Loucy (cell line): Measurements from ENCODE around the gene GPR55.
A peak's percentile ranks its signal among the peaks of the same experiment; 100 is the strongest.

Experiments used
- H2AFZ ChIP-seq: fragments of 200-600 bp; sonication (generic); 2 replicates; pipeline ENCODE4 v1.6.0; 2016; ENCODE audit warnings: antibody characterized with exemption, mild to moderate bottlenecking, low read length, moderate library complexity
- H3F3A ChIP-seq: fragments of 200-600 bp; 2 replicates; pipeline ENCODE4 v1.6.0; 2016; ENCODE audit warnings: antibody characterized with exemption, low read depth, mild to moderate bottlenecking
- H3K27me3 ChIP-seq: fragments of 200-600 bp; sonication (generic); 2 replicates; pipeline ENCODE4 v1.6.1; 2014; ENCODE audit warnings: low read length, mild to moderate bottlenecking; ENCODE audit not compliant: insufficient read depth, poor library complexity, severe bottlenecking
- H3K36me3 ChIP-seq: fragments of 200-600 bp; sonication (generic); 2 replicates; pipeline ENCODE4 v1.6.1; 2016; ENCODE audit warnings: low read length; ENCODE audit not compliant: insufficient read depth
- H3K4me1 ChIP-seq: fragments of 200-600 bp; sonication (generic); 2 replicates; pipeline ENCODE4 v1.5.1; 2014; ENCODE audit warnings: low read length, mild to moderate bottlenecking; ENCODE audit not compliant: insufficient read depth, poor library complexity, severe bottlenecking
- H3K4me2 ChIP-seq: fragments of 200-600 bp; sonication (generic); 2 replicates; pipeline ENCODE4 v1.6.0; 2014; ENCODE audit warnings: antibody characterized with exemption, low read length, low read depth, mild to moderate bottlenecking; ENCODE audit not compliant: poor library complexity, severe bottlenecking
- H3K4me3 ChIP-seq: fragments of 200-600 bp; sonication (generic); 2 replicates; pipeline ENCODE4 v1.5.1; 2014; ENCODE audit warnings: low read length, mild to moderate bottlenecking, mixed read lengths; ENCODE audit not compliant: poor library complexity, severe bottlenecking
- H3K79me2 ChIP-seq: fragments of 200-600 bp; sonication (generic); 2 replicates; pipeline ENCODE4 v1.6.1; 2014; ENCODE audit warnings: low read length; ENCODE audit not compliant: insufficient read depth
- H3K9ac ChIP-seq: fragments of 200-600 bp; sonication (generic); 2 replicates; pipeline ENCODE4 v1.6.0; 2014; ENCODE audit warnings: mild to moderate bottlenecking, low read depth, low read length, moderate library complexity; ENCODE audit not compliant: poor library complexity, severe bottlenecking
- H3K9me2 ChIP-seq: fragments of 200-600 bp; sonication (generic); replicated peaks from 2 replicates; pipeline ENCODE4 v1.6.1; 2016; ENCODE audit warnings: low read depth, low read length, mixed read lengths
- H3K9me3 ChIP-seq: fragments of 200-600 bp; sonication (generic); 2 replicates; pipeline ENCODE4 v1.6.1; 2014; ENCODE audit warnings: mild to moderate bottlenecking, antibody characterized with exemption, low read length, low read depth; ENCODE audit not compliant: insufficient read depth
- H4K20me1 ChIP-seq: fragments of 200-600 bp; sonication (generic); 2 replicates; pipeline ENCODE4 v1.6.0; 2014; ENCODE audit warnings: antibody characterized with exemption, low read length, mild to moderate bottlenecking; ENCODE audit not compliant: insufficient read depth, poor library complexity, severe bottlenecking
- CTCF ChIP-seq: fragments of 200-600 bp; sonication (generic); conservative IDR thresholded peaks from 2 replicates; pipeline ENCODE4 v1.5.1; 2014; ENCODE audit warnings: mild to moderate bottlenecking, antibody characterized with exemption, low read length
- EZH2phosphoT487 ChIP-seq: fragments of 200-600 bp; IDR thresholded peaks from 2 replicates; pipeline ENCODE4 v1.6.1; 2018; ENCODE audit warnings: antibody characterized with exemption, mild to moderate bottlenecking, moderate library complexity, borderline replicate concordance

The GPR55 gene

GRCh38 chr2:230865307-230865765 is 59.7 kb downstream of the GPR55 start:
- Histone ChIP-seq H3K9me3 (no peaks in the 10 kb centered on the region), H3K27me3 (peaks cover 4% of the 10 kb centered on the region), H3K9ac (peak overlapping the region; percentile 98), H3K79me2 (peaks cover 55% of the 10 kb centered on the region), H3K4me3 (peak overlapping the region; percentile 97), H2AFZ (peak overlapping the region; percentile 73), H3F3A (0 out of 2 replicates have a peak, but pooled peaks cover 8% of the 10 kb centered on the region), H3K4me1 (peaks cover 40% of the 10 kb centered on the region), H3K36me3 (no peaks in the 10 kb centered on the region), H3K9me2 (no peaks in the 10 kb centered on the region), H4K20me1 (peaks cover 26% of the 10 kb centered on the region), H3K4me2 (peak overlapping the region; percentile 95)
- TF ChIP-seq CTCF (no peak), EZH2phosphoT487 (no peak)

GRCh38 chr2:230864605-230865306 is 60.3 kb downstream of the GPR55 start, which contains the start of gene ITM2C:
TSS of gene ITM2C (plus strand) at chr2:230864942. CDS start at chr2:230865026, 84 bp downstream.
- Histone ChIP-seq H2AFZ (peak within 1 kb of the TSS; percentile 73), H3K4me1 (peaks cover 34% of the 10 kb centered on the region), H3F3A (0 out of 2 replicates have a peak, but pooled peaks cover 8% of the 10 kb centered on the region), H3K9ac (peak within 1 kb of the TSS; percentile 98), H4K20me1 (peaks cover 20% of the 10 kb centered on the region), H3K9me3 (no peaks in the 10 kb centered on the region), H3K27me3 (peaks cover 4% of the 10 kb centered on the region), H3K9me2 (no peaks in the 10 kb centered on the region), H3K79me2 (peaks cover 49% of the 10 kb centered on the region), H3K4me2 (peak within 1 kb of the TSS; percentile 95), H3K36me3 (no peaks in the 10 kb centered on the region), H3K4me3 (peak within 1 kb of the TSS; percentile 97)
- TF ChIP-seq CTCF (peak; percentile 48), EZH2phosphoT487 (no peak)

GRCh38 chr2:230864122-230864604 is 60.9 kb downstream of the GPR55 start:
- H3F3A ChIP-seq, result 0 out of 2 replicates have a peak, but pooled peaks cover 8% of the 10 kb centered on the region
- H3K79me2 ChIP-seq, result peaks cover 43% of the 10 kb centered on the region
- H3K4me2 ChIP-seq, result peak overlapping the region; percentile 55
- peaks cover 28% of the 10 kb centered on the region for H3K4me1 ChIP-seq
- TF ChIP-seq EZH2phosphoT487 (no peak), CTCF (no peak)
- H3K27me3 ChIP-seq, result peaks cover 4% of the 10 kb centered on the region
- H3K9ac ChIP-seq, result no peak overlapping the region
- H3K9me2 ChIP-seq, result no peaks in the 10 kb centered on the region
- no peaks in the 10 kb centered on the region for H3K9me3 ChIP-seq
- H3K36me3 ChIP-seq, result no peaks in the 10 kb centered on the region
- peaks cover 14% of the 10 kb centered on the region for H4K20me1 ChIP-seq
- peak overlapping the region; percentile 16; the same call in 1 of the 2 replicates for H2AFZ ChIP-seq
- H3K4me3 ChIP-seq, result peak overlapping the region; percentile 97
